GM13976 (cell line): ENCODE results near the gene KAT6B.
A peak's percentile ranks its signal among the peaks of the same experiment; 100 is the strongest.
"Not testable (repeated sequence)": the region's sequence is repeated elsewhere in the genome, so short reads cannot be mapped to it uniquely, and the experiment has no call there.

Experiments used
- DNase-seq: peaks from one replicate; pipeline ENCODE4 v3.0.0; 2012; ENCODE audit warnings: low spot score
- CTCF ChIP-seq: IDR thresholded peaks from 2 replicates; pipeline ENCODE4 v1.5.1; 2012; ENCODE audit warnings: borderline replicate concordance, mild to moderate bottlenecking; ENCODE audit not compliant: insufficient read depth; ENCODE audit errors: extremely low read depth, missing control alignments, control extremely low read depth
- in situ Hi-C: fragments of 300-500 bp; cut with MboI; formaldehyde crosslinking; loops from one replicate; pipeline ENCODE4 v1.12.0; 2022; ENCODE audit warnings: low sequenced_read_pairs, mixed read lengths, inconsistent platforms; ENCODE audit not compliant: unreplicated experiment

KAT6B gene

GRCh38 chr10:75043256-75044131 is 217.1 kb downstream of the KAT6B start:
- peak; percentile 63 for DNase-seq
- in situ Hi-C loops = no loop called here
- no peak for TF ChIP-seq CTCF

GRCh38 chr10:75048669-75049098 is 222.3 kb downstream of the KAT6B start:
- in situ Hi-C loops = no loop called here
- no peak for TF ChIP-seq CTCF
- DNase-seq = no peak

- in situ Hi-C loops = no loop called here
- no peak for TF ChIP-seq CTCF
- no peak for DNase-seq
Observed at GRCh38 chr10:75049316-75050148, 223.1 kb downstream of the KAT6B start.

- DNase-seq = no peak
- TF ChIP-seq CTCF = no peak
- in situ Hi-C loops = no loop called here
Observed at GRCh38 chr10:75050149-75050919, 223.9 kb downstream of the KAT6B start.

- TF ChIP-seq CTCF = no peak
- in situ Hi-C loops = no loop called here
- DNase-seq = no peak
Observed at GRCh38 chr10:75051308-75051707, 224.9 kb downstream of the KAT6B start.

- in situ Hi-C loops, DNase-seq: not testable (repeated sequence)
Observed at GRCh38 chr10:75055896-75056406, 229.6 kb downstream of the KAT6B start.
